GM12874 (cell line): Measurements from ENCODE around the gene GPR22.

ENCODE experiments used
- TF ChIP-seq, protein P1 (sequence below): IDR thresholded peaks from 2 replicates; pipeline ENCODE4 v1.5.1; 2011; ENCODE audit warnings: low read depth, mild to moderate bottlenecking, control low read depth, low read length, moderate library complexity; ENCODE audit not compliant: insufficient read depth

The GPR22 gene

DNA sequence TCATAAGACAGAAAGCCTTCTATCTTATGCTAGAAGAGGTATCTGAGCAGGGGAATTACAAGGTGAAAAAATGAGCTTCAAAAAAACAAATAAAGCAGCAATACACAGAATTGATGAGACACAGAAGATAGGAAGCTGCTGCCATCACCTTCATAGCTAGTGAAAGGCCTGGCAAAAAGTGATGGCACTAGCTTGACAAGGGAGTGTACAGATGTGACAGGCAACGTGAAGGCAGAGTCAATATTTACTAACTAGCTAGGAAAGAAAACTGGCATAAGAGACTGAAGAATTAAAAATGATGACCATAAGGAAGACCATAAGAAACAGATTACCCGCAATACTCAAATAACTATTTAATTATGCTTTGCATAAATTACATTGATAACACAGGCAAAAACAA lies 9.4 kb downstream of the GPR22 start:
- TF ChIP-seq, protein P1, sequence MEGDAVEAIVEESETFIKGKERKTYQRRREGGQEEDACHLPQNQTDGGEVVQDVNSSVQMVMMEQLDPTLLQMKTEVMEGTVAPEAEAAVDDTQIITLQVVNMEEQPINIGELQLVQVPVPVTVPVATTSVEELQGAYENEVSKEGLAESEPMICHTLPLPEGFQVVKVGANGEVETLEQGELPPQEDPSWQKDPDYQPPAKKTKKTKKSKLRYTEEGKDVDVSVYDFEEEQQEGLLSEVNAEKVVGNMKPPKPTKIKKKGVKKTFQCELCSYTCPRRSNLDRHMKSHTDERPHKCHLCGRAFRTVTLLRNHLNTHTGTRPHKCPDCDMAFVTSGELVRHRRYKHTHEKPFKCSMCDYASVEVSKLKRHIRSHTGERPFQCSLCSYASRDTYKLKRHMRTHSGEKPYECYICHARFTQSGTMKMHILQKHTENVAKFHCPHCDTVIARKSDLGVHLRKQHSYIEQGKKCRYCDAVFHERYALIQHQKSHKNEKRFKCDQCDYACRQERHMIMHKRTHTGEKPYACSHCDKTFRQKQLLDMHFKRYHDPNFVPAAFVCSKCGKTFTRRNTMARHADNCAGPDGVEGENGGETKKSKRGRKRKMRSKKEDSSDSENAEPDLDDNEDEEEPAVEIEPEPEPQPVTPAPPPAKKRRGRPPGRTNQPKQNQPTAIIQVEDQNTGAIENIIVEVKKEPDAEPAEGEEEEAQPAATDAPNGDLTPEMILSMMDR = no peak

DNA sequence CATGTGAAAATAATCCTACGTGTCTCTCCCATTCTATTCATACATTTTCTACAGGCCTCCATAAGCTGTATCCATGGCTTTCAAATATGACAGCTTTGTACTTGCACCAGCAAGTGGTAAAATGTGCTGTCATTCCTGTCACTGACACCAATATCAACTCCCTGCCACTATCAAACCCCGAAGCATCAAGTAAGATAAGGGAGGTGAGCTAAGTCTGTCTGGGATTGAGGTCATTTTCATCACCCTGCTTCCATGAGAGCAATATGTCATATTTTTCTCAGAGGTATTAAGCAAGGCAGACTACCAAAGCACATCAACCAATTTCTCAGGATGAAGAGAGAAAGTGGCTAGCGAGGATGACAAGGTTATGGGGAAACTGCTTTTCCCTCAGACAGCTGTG lies 11.1 kb downstream of the GPR22 start:
- TF ChIP-seq, protein P1 = no peak

DNA sequence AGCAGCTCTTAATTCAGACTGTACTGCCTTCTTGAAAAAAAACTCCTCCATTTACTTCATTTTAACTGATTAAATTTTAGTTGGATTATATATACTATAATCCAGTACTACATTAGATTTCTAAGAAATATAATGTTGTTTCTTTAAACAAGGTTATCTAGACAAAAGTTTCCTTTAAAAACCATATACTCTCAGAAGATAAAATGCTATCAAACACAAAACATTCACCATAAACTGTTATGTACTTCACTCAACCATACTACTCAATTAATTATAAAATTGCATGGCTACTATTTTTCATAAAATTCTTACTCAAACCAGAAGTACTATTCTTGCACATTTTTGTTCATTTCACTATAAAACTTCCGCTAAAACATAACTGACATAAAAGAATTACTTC lies 12.7 kb downstream of the GPR22 start:
- TF ChIP-seq, protein P1 = no peak

DNA sequence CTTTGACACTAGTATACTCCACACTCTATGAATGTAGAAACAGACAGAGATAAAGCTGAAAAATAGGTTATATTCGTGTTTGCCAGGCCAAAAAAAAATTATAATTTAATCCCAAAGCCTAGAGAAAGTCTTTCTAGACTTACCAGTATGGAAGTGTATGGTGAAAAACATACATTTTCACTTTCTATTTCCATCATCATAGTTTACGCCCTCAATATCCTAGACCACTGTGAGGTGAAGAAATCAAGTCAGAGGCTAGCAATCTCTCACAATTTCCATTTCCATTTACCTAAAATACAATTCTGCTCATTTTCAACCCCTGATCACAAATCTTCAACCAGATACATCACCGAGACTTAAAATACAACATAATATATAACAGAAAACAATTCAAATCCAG lies 16.2 kb downstream of the GPR22 start:
- TF ChIP-seq, protein P1 = no peak

DNA sequence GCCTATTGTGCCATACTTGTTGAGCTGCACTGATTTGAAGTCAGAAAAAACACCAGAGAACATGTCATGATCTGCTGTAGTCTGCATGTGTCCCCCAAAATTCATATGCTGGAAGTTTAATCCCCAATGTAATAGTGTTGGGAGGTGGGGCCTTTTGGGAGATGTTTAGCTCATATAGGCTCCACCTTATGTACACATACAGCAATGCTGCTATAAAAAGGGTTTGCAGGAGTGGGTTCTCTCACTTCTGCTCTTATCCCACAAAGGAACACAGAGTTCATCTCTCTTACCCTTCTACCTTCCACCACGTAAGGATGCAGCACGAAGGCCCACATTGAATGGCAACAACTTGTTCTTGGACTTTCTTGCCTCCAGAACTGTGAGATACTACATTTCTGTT lies 23.0 kb downstream of the GPR22 start:
- TF ChIP-seq, protein P1 = no peak

DNA sequence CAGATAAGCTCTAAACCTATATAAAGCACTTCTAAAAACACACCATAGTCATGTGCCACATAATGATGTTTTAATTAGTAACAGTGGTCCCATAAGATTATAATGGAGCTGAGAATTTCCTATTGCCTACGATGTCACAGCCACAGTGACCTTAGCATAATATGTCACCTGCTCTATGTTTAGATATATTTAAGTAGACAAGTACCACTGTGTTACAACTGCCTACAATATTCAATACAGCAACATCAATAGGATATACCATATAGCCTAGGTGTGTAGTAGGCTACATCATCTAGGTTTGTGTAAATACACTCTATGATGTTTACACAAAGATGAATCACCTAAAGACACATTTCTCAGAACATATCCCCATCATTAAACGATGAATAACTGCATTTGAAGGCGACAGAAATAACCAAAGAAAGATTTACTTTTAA lies 24.5 kb downstream of the GPR22 start:
- TF ChIP-seq, protein P1 = no peak

DNA sequence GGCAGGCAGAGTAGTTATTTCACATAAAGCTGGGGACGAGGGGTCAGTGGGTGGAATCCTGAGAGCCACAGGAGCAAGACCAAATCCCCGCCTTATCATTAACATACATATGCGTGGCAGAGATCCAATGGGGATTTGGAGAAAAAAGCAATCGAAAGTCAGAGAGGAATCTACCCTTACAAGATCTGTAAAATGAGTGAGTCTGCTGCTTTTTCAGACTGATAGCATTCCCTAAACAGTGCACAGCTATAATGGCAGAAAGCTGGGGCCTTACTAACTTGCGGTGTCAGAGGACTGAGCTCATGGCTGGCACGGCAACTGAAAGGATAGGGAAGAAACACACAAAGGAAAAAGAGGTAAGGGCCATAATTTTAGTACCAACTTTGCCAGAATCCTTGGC lies 25.0 kb downstream of the GPR22 start:
- TF ChIP-seq, protein P1 = no peak

DNA sequence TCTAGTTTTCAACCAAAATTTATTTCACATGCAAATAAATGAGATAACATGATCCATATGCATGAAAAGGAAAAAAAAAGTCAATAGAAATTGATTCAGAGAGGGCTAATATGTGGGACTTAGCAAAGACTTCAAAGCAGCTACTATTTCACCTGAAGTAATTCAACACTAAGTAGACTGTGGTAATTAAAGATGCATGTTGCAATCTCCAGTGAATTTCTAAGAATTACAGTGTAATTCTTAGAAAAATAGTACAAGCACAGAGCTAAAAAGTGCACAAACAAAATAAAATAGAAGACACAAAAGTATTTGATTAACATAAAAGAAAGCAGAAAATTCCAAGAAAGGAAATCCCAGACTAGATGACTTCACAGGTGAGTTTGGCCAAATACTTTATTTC lies 25.7 kb downstream of the GPR22 start:
- TF ChIP-seq, protein P1 = no peak
